Loucy (cell line): ENCODE measurements around the gene GRM5.
"Not testable (repeated sequence)": the region's sequence is repeated elsewhere in the genome, so short reads cannot be mapped to it uniquely, and the experiment has no call there.

Experiments
- H2AFZ ChIP-seq: fragments of 200-600 bp; sonication (generic); 2 replicates; pipeline ENCODE4 v1.6.0; 2016; ENCODE audit warnings: antibody characterized with exemption, mild to moderate bottlenecking, low read length, moderate library complexity
- H3F3A ChIP-seq: fragments of 200-600 bp; 2 replicates; pipeline ENCODE4 v1.6.0; 2016; ENCODE audit warnings: antibody characterized with exemption, low read depth, mild to moderate bottlenecking
- H3K27me3 ChIP-seq: fragments of 200-600 bp; sonication (generic); 2 replicates; pipeline ENCODE4 v1.6.1; 2014; ENCODE audit warnings: low read length, mild to moderate bottlenecking; ENCODE audit not compliant: insufficient read depth, poor library complexity, severe bottlenecking
- H3K36me3 ChIP-seq: fragments of 200-600 bp; sonication (generic); 2 replicates; pipeline ENCODE4 v1.6.1; 2016; ENCODE audit warnings: low read length; ENCODE audit not compliant: insufficient read depth
- H3K4me1 ChIP-seq: fragments of 200-600 bp; sonication (generic); 2 replicates; pipeline ENCODE4 v1.5.1; 2014; ENCODE audit warnings: low read length, mild to moderate bottlenecking; ENCODE audit not compliant: insufficient read depth, poor library complexity, severe bottlenecking
- H3K4me2 ChIP-seq: fragments of 200-600 bp; sonication (generic); 2 replicates; pipeline ENCODE4 v1.6.0; 2014; ENCODE audit warnings: antibody characterized with exemption, low read length, low read depth, mild to moderate bottlenecking; ENCODE audit not compliant: poor library complexity, severe bottlenecking
- H3K4me3 ChIP-seq: fragments of 200-600 bp; sonication (generic); 2 replicates; pipeline ENCODE4 v1.5.1; 2014; ENCODE audit warnings: low read length, mild to moderate bottlenecking, mixed read lengths; ENCODE audit not compliant: poor library complexity, severe bottlenecking
- H3K79me2 ChIP-seq: fragments of 200-600 bp; sonication (generic); 2 replicates; pipeline ENCODE4 v1.6.1; 2014; ENCODE audit warnings: low read length; ENCODE audit not compliant: insufficient read depth
- H3K9ac ChIP-seq: fragments of 200-600 bp; sonication (generic); 2 replicates; pipeline ENCODE4 v1.6.0; 2014; ENCODE audit warnings: mild to moderate bottlenecking, low read depth, low read length, moderate library complexity; ENCODE audit not compliant: poor library complexity, severe bottlenecking
- H3K9me2 ChIP-seq: fragments of 200-600 bp; sonication (generic); replicated peaks from 2 replicates; pipeline ENCODE4 v1.6.1; 2016; ENCODE audit warnings: low read depth, low read length, mixed read lengths
- H3K9me3 ChIP-seq: fragments of 200-600 bp; sonication (generic); 2 replicates; pipeline ENCODE4 v1.6.1; 2014; ENCODE audit warnings: mild to moderate bottlenecking, antibody characterized with exemption, low read length, low read depth; ENCODE audit not compliant: insufficient read depth
- H4K20me1 ChIP-seq: fragments of 200-600 bp; sonication (generic); 2 replicates; pipeline ENCODE4 v1.6.0; 2014; ENCODE audit warnings: antibody characterized with exemption, low read length, mild to moderate bottlenecking; ENCODE audit not compliant: insufficient read depth, poor library complexity, severe bottlenecking
- EZH2phosphoT487 ChIP-seq: fragments of 200-600 bp; IDR thresholded peaks from 2 replicates; pipeline ENCODE4 v1.6.1; 2018; ENCODE audit warnings: antibody characterized with exemption, mild to moderate bottlenecking, moderate library complexity, borderline replicate concordance
- TF ChIP-seq, protein P1 (sequence below): fragments of 200-600 bp; sonication (generic); conservative IDR thresholded peaks from 2 replicates; pipeline ENCODE4 v1.5.1; 2014; ENCODE audit warnings: mild to moderate bottlenecking, antibody characterized with exemption, low read length

The GRM5 gene

DNA sequence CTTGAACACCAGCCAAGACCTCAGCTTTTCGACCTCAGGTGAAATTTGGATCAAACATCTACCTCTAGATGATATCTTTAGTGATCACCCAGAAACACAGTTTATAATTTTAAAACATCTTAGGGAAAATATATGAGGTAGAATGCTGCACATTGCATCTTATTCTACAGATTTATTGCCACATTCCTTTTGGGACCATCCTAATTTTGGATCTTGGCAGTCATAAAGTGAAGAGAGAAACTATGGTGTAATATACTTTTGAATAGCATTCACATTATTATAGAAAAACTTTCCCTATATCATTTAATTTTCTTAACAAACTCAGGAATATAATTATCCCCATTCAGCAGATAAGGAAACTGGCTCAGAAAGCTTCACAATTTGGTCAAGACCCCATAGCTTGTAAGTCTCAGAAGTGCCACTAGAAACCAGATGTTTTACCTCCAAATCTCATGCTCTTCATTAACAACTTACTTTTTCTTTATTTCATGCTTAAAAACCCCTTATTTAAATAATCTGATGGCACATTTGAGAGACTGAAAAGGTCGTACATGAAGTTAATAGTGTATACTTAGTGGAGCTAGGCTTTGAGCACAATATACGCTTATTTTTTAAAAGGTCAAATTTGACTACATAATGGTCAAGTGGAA, 529.0 kb downstream of the GRM5 start:
- Histone ChIP-seq H3K9me3 (no peaks in the 10 kb centered on the region), H3K4me2 (no peak overlapping the region), H3K27me3 (no peaks in the 10 kb centered on the region), H3F3A (no peaks in the 10 kb centered on the region), H3K9me2 (no peaks in the 10 kb centered on the region), H3K9ac (no peak overlapping the region), H3K79me2 (no peaks in the 10 kb centered on the region), H3K36me3 (no peaks in the 10 kb centered on the region), H4K20me1 (no peaks in the 10 kb centered on the region), H3K4me3 (no peak overlapping the region), H2AFZ (no peak overlapping the region), H3K4me1 (no peaks in the 10 kb centered on the region)
- TF ChIP-seq, protein P1, sequence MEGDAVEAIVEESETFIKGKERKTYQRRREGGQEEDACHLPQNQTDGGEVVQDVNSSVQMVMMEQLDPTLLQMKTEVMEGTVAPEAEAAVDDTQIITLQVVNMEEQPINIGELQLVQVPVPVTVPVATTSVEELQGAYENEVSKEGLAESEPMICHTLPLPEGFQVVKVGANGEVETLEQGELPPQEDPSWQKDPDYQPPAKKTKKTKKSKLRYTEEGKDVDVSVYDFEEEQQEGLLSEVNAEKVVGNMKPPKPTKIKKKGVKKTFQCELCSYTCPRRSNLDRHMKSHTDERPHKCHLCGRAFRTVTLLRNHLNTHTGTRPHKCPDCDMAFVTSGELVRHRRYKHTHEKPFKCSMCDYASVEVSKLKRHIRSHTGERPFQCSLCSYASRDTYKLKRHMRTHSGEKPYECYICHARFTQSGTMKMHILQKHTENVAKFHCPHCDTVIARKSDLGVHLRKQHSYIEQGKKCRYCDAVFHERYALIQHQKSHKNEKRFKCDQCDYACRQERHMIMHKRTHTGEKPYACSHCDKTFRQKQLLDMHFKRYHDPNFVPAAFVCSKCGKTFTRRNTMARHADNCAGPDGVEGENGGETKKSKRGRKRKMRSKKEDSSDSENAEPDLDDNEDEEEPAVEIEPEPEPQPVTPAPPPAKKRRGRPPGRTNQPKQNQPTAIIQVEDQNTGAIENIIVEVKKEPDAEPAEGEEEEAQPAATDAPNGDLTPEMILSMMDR, result no peak
- TF ChIP-seq EZH2phosphoT487, result no peak

DNA sequence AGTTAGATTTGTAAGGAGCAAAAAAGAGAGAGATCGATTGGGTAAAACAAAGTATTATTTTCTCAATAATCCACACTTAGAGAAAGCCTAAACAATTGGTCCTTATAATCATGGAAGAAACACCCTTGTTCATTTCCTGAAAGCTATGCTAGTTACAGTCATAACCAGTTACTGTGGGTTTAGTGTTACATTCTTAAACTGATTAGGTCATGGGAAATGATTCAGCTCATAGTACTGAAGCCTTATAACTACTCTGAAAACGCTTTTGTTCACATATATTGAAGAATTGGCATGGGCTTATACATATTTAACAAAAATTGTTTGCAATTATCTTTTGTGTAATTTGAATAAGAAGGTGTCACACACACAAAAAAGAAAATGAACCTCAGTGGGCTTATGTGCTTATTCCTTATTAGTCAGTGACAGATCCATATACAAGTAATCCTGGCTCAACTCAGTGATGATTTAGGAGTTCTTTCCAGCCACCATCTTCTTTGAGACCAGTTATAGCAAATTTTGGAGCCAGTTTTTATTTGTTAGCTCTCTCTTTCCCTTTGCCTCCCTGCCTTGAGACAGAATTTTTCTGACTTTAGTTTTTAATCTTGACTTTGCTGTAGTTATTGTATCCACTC, 529.8 kb downstream of the GRM5 start:
- no peaks in the 10 kb centered on the region for H3K36me3 ChIP-seq
- no peaks in the 10 kb centered on the region for H4K20me1 ChIP-seq
- no peak overlapping the region for H2AFZ ChIP-seq
- no peaks in the 10 kb centered on the region for H3F3A ChIP-seq
- H3K27me3 ChIP-seq, result no peaks in the 10 kb centered on the region
- no peak overlapping the region for H3K9ac ChIP-seq
- no peaks in the 10 kb centered on the region for H3K9me2 ChIP-seq
- H3K4me3 ChIP-seq, result no peak overlapping the region
- H3K4me2 ChIP-seq, result no peak overlapping the region
- no peaks in the 10 kb centered on the region for H3K9me3 ChIP-seq
- H3K4me1 ChIP-seq, result no peaks in the 10 kb centered on the region
- H3K79me2 ChIP-seq, result no peaks in the 10 kb centered on the region
- TF ChIP-seq, protein P1, result no peak
- TF ChIP-seq EZH2phosphoT487, result no peak

DNA sequence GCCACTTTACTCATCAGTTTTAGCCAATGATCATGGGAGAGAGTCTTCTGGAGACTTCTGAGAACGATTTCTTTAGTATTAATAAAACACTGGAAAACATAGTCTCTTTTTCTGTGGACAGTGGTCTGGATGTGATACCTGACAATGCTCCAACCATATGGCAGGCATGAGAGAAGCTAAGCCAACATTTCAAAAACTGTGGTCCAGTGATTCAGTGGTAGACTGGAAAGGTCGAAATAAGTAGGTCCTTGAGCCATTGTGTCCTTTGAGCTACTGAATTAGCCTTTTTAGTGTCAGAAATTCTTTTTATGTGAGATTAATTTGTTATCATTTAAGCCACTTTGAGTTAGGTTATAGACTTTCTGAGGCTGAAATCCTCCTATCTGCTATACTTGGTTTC, 530.5 kb downstream of the GRM5 start:
- TF ChIP-seq, protein P1, result no peak
- no peak for TF ChIP-seq EZH2phosphoT487
- Histone ChIP-seq H3K4me1 (no peaks in the 10 kb centered on the region), H3K4me3 (no peak overlapping the region), H3K9me3 (no peaks in the 10 kb centered on the region), H3K79me2 (no peaks in the 10 kb centered on the region), H3K36me3 (no peaks in the 10 kb centered on the region), H3F3A (no peaks in the 10 kb centered on the region), H4K20me1 (no peaks in the 10 kb centered on the region), H3K27me3 (no peaks in the 10 kb centered on the region), H3K9me2 (no peaks in the 10 kb centered on the region), H2AFZ (no peak overlapping the region), H3K9ac (no peak overlapping the region), H3K4me2 (no peak overlapping the region)

DNA sequence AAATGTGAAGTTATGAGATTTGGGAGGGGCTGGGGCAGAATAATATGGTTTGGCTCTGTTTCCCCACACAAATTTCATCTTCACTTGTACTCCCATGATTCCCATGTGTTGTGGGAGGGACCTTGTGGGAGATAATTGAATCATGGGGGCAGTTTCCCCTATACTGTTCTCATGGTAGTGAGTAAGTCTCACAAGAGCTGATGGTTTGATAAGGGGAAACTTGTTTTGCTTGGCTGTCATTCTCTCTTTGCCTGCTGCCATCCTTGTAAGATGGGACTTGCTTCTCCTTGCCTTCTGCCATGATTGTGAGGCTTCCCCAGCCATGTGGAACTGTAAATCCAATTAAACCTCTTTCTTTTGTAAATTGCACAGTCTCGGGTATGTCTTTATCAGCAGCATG, 531.1 kb downstream of the GRM5 start:
- not testable (repeated sequence) for H2AFZ ChIP-seq, H3K27me3 ChIP-seq, H3K9me2 ChIP-seq, H3K79me2 ChIP-seq, H3K4me2 ChIP-seq, H3F3A ChIP-seq, H3K4me3 ChIP-seq, H4K20me1 ChIP-seq, H3K36me3 ChIP-seq, H3K9me3 ChIP-seq, H3K4me1 ChIP-seq, H3K9ac ChIP-seq
